Lower lobe of right lung (tissue), 2 donors: Measurements from ENCODE around the gene SLC14A1. TPM values are rescaled to one million over a fixed set of nuclear protein-coding genes. Genes with fewer than 3 reads are reported as not detected.

Source experiments
- ATAC-seq, 2 donors: fragments of 200-7000 bp; cut with Tn5 transposase; one replicate each; pipeline ENCODE4 v1.9.1; 2020 to 2022; ENCODE audit warnings: mild to moderate bottlenecking in 2 of 2, moderate library complexity in 2 of 2
- DNase-seq: peaks from one replicate; pipeline ENCODE4 v3.0.0-alpha.2; 2020
- H3K27ac ChIP-seq: fragments of 200-600 bp; one replicate; pipeline ENCODE4 v1.8.0; 2022
- H3K27me3 ChIP-seq: fragments of 200-600 bp; one replicate; pipeline ENCODE4 v1.8.0; 2022; ENCODE audit warnings: low read depth
- H3K36me3 ChIP-seq: fragments of 200-600 bp; one replicate; pipeline ENCODE4 v1.8.0; 2022; ENCODE audit warnings: mild to moderate bottlenecking
- H3K4me1 ChIP-seq: fragments of 200-600 bp; one replicate; pipeline ENCODE4 v1.8.0; 2022
- H3K4me3 ChIP-seq: fragments of 200-600 bp; one replicate; pipeline ENCODE4 v1.8.0; 2022; ENCODE audit warnings: mild to moderate bottlenecking
- H3K9me3 ChIP-seq: fragments of 200-600 bp; one replicate; pipeline ENCODE4 v1.8.0; 2022
- intact Hi-C: fragments of 100-400 bp; cut with DNase I; formaldehyde crosslinking; loops from one replicate; pipeline ENCODE4 v1.11.0; 2022
- total RNA-seq: library from RNA; stranded (reverse); fragmentation: NEBNext Ultra II Directional; extraction: Animal tissue kit (Norgen Biotek cat#: 25700); gene quantifications from one replicate; pipeline ENCODE4 v1.2.1, GENCODE V29; 2021
- TF ChIP-seq, protein P1 (sequence below): fragments of 200-600 bp; IDR thresholded peaks from one replicate; pipeline ENCODE4 v1.8.0; 2022; ENCODE audit warnings: antibody characterized with exemption, mild to moderate bottlenecking
- donor health status: DM: no; HTN: yes; CAD: no; lungs with severe emphysema.

Gene SLC14A1
- total RNA-seq, 1 donor from 2014 or later = 21.8 TPM

DNA sequence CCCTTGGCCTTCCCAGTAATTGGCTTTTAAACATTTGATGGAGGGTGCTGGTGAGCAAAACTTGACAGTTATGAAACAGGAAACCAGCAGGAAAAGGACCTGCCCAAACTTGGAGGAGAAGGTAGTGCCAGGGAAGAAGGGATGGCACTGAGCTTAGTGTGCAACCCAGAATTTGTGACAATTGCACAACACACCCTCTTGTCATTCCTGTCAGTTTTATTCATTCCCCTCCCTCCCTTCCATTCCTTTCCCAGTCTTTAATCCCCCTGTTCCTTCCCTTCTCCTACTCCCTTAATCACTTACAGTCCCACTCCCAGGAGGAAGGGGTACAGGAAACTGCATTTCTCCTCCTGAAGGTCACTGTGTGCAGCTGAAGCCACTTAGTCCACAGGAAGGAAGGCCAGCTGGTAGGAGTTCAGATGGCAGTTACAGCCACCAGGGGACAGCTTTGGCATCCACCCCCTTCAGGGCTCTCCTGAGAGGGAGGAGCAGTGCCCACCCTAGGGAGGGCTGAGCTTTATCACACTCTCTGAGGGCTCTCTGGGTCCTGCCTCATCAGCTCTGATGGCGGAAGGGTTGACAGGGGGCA lies 77.5 kb downstream of the SLC14A1 start:
- H3K4me3 ChIP-seq = no peak overlapping the region
- DNase-seq = no peak
- H3K27me3 ChIP-seq = no peaks in the 10 kb centered on the region
- H3K4me1 ChIP-seq = no peaks in the 10 kb centered on the region
- intact Hi-C loops = no loop called here
- no peak overlapping the region for H3K27ac ChIP-seq
- no peaks in the 10 kb centered on the region for H3K36me3 ChIP-seq
- peaks cover 9% of the 10 kb centered on the region for H3K9me3 ChIP-seq
- TF ChIP-seq, protein P1, sequence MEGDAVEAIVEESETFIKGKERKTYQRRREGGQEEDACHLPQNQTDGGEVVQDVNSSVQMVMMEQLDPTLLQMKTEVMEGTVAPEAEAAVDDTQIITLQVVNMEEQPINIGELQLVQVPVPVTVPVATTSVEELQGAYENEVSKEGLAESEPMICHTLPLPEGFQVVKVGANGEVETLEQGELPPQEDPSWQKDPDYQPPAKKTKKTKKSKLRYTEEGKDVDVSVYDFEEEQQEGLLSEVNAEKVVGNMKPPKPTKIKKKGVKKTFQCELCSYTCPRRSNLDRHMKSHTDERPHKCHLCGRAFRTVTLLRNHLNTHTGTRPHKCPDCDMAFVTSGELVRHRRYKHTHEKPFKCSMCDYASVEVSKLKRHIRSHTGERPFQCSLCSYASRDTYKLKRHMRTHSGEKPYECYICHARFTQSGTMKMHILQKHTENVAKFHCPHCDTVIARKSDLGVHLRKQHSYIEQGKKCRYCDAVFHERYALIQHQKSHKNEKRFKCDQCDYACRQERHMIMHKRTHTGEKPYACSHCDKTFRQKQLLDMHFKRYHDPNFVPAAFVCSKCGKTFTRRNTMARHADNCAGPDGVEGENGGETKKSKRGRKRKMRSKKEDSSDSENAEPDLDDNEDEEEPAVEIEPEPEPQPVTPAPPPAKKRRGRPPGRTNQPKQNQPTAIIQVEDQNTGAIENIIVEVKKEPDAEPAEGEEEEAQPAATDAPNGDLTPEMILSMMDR = no peak
- ATAC-seq = no peak

Other genes starting within 250 kb of the SLC14A1 start
- gene SLC14A2, start 108.7 kb upstream of the SLC14A1 start, total RNA-seq = not detected
- 0.35 TPM for gene SIGLEC15, start 101.5 kb downstream of the SLC14A1 start, total RNA-seq
- gene EPG5, start 243.1 kb downstream of the SLC14A1 start, total RNA-seq = 38.8 TPM